ENCODE results near the gene CDYL.

GRCh38 chr6:4879741-4880275 lies 103.6 kb downstream of the CDYL start:
- TF ChIP-seq, protein P1, sequence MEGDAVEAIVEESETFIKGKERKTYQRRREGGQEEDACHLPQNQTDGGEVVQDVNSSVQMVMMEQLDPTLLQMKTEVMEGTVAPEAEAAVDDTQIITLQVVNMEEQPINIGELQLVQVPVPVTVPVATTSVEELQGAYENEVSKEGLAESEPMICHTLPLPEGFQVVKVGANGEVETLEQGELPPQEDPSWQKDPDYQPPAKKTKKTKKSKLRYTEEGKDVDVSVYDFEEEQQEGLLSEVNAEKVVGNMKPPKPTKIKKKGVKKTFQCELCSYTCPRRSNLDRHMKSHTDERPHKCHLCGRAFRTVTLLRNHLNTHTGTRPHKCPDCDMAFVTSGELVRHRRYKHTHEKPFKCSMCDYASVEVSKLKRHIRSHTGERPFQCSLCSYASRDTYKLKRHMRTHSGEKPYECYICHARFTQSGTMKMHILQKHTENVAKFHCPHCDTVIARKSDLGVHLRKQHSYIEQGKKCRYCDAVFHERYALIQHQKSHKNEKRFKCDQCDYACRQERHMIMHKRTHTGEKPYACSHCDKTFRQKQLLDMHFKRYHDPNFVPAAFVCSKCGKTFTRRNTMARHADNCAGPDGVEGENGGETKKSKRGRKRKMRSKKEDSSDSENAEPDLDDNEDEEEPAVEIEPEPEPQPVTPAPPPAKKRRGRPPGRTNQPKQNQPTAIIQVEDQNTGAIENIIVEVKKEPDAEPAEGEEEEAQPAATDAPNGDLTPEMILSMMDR (IDR thresholded peaks at IDR 0.05), result no peak
- TF ChIP-seq POLR2A (IDR thresholded peaks at IDR 0.05), result no peak
